ENCODE results near the gene SEL1L.

GRCh38 chr14:81551471-81551870 lies 17.8 kb upstream of the SEL1L start:
- TF ChIP-seq CTCF (IDR thresholded peaks at IDR 0.05) = no peak
- no peak for TF ChIP-seq POLR2A (IDR thresholded peaks at IDR 0.05)

All from Peyer's patch (tissue), 4 donors.